ENCODE data around the gene HSFX2.
A peak's percentile ranks its signal among the peaks of the same experiment; 100 is the strongest.
"Not testable (repeated sequence)": the region's sequence is repeated elsewhere in the genome, so short reads cannot be mapped to it uniquely, and the experiment has no call there.

Gene HSFX2, protein sequence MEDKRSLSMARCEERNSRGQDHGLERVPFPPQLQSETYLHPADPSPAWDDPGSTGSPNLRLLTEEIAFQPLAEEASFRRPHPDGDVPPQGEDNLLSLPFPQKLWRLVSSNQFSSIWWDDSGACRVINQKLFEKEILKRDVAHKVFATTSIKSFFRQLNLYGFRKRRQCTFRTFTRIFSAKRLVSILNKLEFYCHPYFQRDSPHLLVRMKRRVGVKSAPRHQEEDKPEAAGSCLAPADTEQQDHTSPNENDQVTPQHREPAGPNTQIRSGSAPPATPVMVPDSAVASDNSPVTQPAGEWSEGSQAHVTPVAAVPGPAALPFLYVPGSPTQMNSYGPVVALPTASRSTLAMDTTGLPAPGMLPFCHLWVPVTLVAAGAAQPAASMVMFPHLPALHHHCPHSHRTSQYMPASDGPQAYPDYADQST

DNA sequence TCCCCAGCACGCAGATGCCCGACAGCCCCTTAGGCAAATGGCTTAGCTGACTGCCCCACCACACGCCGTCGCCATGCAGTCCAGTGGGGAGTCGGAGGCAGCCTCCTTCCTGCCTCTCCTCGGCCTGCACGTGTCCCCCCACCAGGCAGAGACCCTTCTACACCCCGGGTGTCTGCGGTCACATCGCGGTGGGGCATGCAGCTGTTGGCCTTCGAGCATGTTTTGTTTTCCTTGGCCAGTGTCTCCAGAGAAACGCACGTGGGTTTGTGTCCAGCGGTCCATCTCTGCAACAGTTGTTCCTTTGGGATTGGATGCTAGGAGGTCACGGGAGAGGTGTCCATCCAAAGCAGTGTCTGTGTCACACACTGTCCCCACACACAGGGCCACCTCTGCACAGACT is at the start of gene HSFX2:
Gene HSFX2, minus strand, starts transcription at position 101 of the 400 bp plus-strand sequence. CDS start 614 bp downstream, outside the sequence.
- intact Hi-C loops (cut with DNase I); DNase-seq: not testable (repeated sequence)

DNA sequence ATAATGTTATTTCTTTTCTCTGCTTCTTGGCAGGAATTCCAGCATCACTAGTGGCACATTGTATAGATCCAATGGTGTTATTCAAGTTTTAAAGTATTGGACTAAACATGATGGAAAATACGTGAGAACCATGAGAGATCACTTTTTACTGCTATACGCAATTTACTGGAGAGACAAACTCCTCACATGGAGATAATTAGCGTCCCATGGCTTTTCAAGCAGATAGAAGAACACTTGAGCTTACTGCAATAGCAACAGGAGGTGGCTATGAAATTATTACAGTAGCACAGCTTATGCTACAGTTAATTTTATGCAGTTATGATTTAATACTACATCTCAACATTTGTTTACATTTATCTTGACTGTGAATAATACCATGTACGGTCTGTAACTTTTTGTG is 48.4 kb upstream of the HSFX2 start:
- intact Hi-C loops (cut with DNase I), result no loop called here
- DNase-seq, result no peak

DNA sequence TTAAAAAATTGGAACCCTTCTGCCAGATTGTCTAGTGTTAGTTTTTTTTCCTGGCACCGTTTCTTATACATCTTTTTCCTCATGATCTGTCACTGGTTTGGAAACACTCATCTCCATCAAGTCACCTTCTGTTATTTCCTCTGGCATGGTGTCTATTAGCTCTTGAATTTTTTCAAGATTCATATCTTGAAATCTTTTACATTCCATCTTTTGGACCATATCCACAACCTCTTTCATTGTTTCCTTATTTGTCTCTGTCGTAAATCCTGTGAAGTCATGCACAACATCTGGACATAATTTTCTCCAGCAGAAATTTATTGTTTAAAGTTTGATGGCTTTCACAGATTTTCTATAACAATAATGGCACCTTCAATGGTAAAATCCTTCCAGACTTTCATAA is 46.7 kb upstream of the HSFX2 start:
- no peak for DNase-seq
- intact Hi-C loops (cut with DNase I), result no loop called here

DNA sequence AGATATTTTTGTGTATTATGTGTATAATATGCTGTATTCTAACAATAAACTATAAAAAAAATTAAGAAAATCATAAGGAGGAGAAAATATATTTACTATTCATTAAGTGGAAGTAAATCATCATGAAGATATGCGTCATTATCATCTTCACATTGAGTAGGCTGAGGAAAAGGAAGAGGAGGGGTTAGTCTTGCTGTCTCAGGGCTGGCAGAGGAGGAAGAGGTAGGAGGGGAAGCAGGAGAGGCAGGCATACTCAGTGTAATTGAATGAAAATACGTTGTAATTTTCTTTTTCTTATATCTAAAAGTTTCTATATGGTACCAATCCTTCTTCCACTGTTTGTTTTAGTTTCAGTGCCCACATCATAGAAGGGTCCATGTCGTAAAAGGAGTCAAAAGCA is 46.3 kb upstream of the HSFX2 start:
- DNase-seq, result no peak
- intact Hi-C loops (cut with DNase I), result no loop called here

DNA sequence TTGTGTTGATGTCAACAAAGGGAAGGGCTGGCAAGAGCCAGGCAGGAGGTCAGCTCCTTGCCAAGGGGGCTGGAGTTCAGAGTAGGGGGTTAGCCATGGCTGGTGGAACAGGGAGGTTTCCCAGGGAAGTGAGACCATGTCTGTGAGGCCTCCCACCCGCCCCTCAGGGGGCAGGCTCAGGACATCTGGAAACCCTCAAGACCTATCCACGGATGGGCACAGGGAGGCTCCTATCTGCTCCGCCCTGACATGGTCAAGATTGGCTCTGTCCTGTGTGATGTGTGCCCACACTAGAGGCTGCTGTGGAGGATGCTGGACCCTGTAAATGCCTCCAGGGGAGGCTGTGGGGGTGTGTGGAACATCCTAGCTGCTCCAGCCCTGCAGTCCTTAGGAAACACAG is 44.5 kb upstream of the HSFX2 start:
- intact Hi-C loops (cut with DNase I), result no loop called here

DNA sequence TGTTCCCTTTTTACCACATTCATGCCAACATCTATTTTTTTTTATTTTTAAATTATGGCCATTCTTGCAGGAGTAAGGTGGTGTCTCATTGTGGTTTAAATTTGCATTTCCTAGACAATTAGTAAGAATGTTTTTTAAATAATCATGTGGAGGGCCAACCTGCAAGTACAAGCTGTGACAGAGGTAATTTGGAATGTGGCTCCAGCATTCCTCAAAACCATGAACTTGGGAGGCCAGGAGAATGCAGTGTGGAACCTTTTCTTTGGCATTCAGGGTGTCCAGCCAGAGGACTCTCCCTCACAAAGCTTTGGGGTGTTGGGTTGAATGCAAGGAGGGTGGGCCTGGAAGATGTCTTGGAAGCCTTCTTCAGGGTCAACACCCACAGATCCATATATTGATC is 43.7 kb upstream of the HSFX2 start:
- DNase-seq, result no peak
- intact Hi-C loops (cut with DNase I), result no loop called here

More for the DNA sequence above, 44.5 kb upstream of the HSFX2 start:
- DNase-seq, result peak in 1 of 10 donors; percentile 17

DNA sequence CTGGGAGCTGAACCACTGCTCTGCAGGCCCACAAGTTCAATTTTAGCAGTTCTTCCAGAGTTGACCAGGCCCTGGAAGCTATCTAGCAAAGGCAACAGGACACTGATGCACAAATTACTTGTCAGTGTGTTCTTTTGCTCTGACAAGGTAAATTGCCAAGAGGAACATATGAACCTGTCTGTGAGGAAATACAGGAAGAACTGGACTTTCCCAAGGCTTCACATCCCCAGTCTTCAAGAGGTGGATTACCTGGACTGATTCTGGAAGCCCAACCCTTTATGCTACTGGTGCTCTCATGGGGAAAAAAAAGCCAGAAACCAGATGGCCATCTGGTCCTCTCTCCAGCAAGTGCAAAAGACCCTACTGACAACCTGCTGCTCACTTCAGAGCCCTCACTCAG is 38.4 kb upstream of the HSFX2 start:
- DNase-seq, result no peak
- intact Hi-C loops (cut with DNase I), result no loop called here

DNA sequence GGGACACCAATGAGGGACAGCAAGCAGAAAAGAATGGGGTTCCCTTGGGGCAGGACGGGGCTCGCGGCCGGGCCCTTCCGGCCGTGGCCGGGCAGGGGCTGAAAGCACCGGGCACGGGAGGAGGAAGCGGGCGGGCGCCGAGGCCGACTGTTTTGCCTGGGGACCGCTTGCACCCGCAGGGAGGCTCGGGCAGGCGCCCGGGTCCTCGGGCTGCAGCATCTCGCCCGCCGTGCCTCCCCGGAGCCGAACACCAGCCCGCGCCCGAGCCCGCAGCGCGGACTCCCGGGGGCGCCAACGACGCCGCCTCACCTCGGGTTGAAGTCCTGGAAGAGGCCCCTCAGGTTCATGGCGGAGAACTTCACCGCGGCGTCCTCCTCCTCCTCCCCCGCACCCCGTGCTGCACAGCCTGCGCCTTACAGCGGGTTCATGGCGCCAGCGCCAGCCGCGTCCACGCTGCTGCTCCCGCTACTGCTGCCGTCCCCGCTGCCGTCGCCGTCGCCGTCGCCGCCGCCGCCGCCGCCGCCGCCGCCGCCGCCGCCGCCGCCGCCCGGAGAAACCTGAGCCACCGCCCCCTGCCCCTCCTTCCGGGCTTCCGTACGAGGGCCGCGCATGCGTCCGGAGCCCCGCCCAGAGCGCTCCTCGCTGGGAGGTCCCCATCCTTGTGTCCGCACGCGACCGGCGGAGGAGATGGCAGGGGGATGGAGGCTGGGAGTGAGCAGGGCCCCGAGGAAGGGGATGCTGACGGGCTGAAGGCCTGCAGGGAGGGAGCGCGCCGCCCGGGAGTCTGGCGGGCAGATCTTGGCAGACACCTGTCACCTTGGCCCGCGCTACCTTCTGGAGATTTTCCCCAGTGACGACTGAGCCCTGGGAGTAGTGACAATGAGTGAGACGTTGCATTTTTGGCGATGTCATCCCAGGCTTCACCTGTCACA is 36.4 kb upstream of the HSFX2 start, which contains the start of gene TMEM185A:
Gene TMEM185A, minus strand, starts transcription at position 559 of the 932 bp plus-strand sequence. Its CDS starts 212 bp downstream, at position 347.
- intact Hi-C loops (cut with DNase I), result no loop called here

DNA sequence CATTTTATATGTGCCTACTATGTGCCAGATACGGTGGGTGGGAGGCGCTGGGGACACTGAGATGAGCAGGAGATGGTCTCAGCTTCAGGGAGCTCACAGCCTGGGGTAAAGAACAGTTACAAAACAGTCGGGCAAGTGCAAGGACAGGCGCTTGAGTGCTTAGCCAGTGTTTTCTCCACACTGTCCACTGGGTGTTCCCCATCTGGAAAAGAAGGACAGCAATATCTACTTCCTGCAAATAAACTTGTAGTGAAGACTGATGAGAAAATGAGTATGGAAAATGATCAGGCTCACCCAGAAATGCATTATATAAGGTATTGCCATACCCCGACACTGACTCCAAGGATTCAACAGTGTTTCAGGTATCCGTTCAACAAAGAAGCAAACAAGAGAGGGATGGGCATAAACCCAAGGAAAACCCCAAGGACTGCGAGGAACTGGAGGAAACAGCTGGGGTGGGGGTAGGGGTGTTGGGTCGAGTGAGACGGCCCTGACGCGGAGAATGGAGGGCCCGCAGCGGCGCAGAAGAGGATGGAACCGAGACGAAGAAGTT is 35.6 kb upstream of the HSFX2 start:
- intact Hi-C loops (cut with DNase I), result no loop called here
- peak in 3 of 10 donors; percentile 5 to 62 (median 7) for DNase-seq

More for the DNA sequence above, 36.4 kb upstream of the HSFX2 start, which contains the start of gene TMEM185A:
- DNase-seq, result peak; percentile 52 to 95 (median 70)

DNA sequence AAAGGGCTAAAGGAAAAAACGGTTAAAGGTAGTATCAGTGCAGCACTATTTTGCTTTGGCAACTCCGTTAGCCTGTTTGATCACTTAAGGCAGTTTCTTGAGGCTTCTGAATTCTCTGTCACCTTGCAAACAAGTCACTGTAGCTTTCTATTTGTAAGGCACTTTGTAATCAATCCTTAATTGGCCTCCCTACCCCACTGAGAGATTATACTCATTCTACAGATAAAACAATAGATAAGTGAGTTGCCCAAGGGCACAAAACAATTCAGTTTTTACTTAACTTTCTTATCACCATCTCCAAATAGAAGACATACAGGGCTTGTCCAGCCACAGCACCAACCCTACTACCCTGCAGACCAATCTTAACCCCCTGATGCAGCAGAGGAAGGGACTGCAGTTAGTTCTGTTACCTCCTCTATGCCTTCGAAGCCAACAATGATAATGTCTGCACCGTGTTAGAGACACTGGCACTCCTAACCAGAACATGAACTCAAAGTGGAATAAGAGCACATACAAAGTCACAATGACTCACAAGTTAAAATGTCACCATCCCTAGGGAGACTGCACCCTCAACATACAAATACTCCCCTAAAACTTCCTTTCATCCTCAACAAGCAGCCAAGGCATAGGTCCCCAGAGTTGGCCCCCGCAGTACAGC is 34.7 kb upstream of the HSFX2 start:
- DNase-seq, result no peak
- intact Hi-C loops (cut with DNase I), result no loop called here

DNA sequence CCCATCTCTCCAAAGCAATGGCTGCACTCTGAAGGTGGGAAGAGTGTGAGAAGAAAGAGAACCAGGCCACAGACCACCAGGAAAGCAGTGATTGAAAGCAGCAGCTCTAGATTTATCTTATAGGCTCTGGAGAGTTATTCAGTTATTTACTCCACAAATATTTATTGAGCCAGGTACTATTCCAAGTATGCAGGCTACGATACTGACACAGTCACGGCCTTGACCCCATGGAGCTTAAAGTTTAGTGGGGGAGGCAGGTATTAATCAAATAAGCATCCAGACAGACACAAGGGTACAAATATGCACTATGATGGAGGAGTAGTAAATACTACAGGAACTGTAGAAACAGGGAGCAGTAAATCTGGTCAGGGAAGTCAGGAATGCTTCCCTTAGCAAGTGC is 33.7 kb upstream of the HSFX2 start:
- no peak for DNase-seq
- intact Hi-C loops (cut with DNase I), result no loop called here

DNA sequence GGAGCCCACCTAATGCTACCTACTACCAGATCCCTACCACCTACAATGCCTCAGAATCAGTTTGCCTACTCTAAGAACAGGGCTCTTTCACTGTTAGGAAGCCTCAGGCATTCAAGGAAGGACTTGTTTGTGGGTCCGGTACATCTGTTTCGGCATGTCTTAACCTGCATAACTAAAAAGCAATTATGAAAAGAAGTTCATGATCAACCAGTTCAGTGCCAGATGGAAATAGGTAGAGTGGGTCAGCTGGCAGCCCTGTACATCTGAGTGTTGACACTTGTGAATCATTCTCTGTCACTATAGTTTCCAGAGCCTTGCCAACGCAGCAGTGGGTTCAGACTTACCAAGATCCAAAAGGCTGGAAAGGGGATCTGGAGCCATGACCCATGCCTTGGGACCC is 33.2 kb upstream of the HSFX2 start:
- intact Hi-C loops (cut with DNase I), result no loop called here
- no peak for DNase-seq

DNA sequence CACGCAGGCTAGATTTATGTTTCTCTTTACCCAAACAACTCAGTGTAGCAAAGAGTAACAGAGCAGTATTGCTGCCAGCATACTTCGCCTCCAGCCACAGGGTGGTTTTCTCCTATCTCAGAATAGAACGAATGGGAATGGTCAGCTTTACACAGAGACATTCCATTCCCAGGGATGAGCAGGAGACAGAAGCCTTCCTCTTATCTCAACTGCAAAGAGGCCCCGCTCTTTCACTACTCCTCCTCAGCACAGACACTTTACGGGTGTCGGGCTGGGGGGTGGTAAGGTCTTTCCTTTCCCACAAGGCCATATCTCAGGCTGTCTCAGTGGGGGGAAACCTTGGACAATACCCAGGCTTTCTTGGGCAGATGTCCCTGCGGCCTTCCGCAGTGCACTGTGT is 31.7 kb upstream of the HSFX2 start:
- DNase-seq; intact Hi-C loops (cut with DNase I): not testable (repeated sequence)

DNA sequence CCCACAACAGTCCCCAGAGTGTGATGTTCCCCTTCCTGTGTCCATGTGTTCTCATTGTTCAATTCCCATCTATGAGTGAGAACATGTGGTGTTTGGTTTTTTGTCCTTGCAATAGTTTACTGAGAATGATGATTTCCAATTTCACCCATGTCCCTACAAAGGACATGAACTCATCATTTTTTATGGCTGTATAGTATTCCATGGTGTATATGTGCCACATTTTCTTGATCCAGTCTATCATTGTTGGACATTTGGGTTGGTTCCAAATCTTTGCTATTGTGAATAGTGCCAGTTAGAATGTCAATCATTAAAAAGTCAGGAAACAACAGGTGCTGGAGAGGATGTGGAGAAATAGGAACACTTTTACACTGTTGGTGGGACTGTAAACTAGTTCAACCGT is 24.5 kb upstream of the HSFX2 start:
- intact Hi-C loops (cut with DNase I), result not testable (repeated sequence)

DNA sequence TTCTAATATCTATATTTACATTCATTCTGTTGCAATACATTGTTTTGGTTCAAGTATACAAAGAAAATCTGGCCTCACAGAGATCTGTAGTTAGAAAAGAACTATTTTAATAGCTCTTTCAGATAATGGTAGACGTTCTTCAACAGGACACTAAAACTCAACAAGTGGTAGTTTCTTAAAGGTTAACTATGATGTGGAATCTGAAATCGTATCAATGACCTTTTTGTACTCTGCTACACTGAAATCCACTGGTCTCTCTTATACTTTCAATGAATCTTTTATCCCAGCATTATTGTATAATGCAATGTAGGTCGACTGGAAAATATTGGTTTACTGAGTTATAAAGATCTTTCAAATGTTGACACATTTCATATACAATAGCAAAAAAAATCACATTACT is 23.8 kb upstream of the HSFX2 start:
- intact Hi-C loops (cut with DNase I), result no loop called here
- no peak for DNase-seq

More for the DNA sequence above, 24.5 kb upstream of the HSFX2 start:
- DNase-seq, result not testable (repeated sequence)

DNA sequence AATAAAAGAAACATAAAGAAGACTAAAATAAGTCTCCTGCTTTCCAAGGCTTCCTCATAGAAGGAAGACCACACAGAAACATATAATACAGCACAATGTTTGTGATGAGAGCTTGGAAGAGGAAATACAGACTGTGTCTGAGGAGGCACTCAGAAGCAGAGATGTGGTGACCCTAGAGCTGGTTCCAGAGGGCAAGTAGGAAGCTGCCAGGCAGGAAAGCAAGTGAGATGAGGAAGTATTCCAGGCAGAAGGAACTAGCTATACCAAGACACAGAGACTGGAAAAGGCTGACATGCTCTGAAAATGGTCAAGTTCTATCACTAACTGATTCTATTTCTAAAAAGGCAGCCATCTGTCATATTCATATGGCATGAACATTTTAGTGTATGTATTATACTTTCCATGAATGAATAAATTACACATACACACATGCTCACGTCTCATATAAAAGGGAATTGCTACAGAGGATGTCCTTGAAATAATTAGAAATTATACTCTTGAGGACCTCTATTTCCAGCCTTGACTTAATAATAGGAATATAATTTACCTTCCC is 16.6 kb upstream of the HSFX2 start:
- intact Hi-C loops (cut with DNase I), result no loop called here

DNA sequence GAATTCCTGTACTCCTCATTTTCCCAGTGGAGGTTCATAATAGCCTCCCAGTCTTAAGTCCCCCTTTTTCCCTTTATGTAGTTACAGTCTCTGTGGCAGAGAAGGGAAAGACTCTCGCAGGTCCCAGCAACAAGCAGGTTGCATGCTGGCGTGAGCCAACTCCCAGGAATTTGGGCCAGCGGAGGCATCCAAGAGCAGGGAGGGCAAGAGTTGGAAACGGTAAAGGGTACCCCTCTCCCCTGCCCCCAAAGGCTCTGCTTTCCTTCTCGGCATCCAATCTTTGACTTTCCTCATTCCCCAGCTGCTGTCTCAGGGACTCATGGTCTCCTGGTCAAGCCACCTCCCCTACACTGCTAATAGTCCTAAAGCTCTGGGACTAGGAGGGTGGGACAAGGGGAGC is 15.4 kb upstream of the HSFX2 start:
- intact Hi-C loops (cut with DNase I), result no loop called here
- DNase-seq, result no peak

More for the DNA sequence above, 16.6 kb upstream of the HSFX2 start:
- no peak for DNase-seq

DNA sequence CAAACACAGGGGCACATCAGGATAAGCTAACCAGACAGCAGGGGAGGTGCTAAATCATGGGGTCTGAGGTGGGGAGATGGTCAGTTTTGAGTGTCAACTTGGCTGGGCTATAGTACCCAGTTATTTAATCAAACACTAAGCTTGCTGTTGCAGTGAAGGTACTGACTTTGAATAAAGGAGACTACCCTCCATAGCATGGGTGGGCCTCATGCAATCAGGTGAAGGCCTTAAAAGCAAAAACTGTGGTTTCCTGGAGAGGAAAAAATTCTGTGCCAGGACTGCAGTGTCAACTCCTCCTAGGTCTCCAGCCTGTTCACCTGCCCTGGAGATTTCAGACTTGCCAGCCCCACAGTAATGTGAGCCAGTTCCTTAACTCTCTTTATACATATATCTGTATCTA is 12.6 kb upstream of the HSFX2 start:
- no peak for DNase-seq
- intact Hi-C loops (cut with DNase I), result no loop called here

DNA sequence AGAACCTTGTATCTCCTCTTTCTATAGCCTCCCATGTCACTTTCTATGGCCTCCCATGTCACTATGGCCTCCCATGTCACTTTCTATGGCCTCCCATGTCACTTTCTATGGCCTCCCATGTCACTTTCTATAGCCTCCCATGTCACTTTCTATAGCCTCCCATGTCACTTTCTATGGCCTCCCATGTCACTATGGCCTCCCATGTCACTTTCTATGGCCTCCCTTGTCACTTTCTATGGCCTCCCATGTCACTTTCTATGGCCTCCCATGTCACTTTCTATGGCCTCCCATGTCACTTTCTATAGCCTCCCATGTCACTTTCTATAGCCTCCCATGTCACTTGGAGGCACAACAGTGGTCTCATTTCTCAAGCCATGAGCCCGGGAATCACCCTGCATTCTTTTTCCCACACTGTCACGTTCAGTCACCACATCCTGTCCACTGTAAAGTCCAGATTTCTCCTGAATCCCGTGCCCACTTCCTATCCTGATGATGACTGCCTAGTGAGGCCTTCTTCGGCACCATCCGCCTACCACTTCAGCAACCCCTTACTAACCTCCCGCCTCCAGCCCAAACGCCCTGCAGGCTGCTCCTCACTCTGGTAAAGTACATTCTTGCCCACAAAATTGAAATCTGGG is 10.3 kb upstream of the HSFX2 start:
- DNase-seq; intact Hi-C loops (cut with DNase I): not testable (repeated sequence)
